ENCODE results near the gene RPS27A. TPM values are rescaled to one million over a fixed set of nuclear protein-coding genes. Genes with fewer than 3 reads are reported as not detected.
"Not testable (repeated sequence)": the region's sequence is repeated elsewhere in the genome, so short reads cannot be mapped to it uniquely, and the experiment has no call there.

RPS27A gene
- total RNA-seq (2014; rRNA removed) (1,096 and 1,330 TPM in 2 replicates), Bru-seq, nascent RNA (percentile 99 among the genes with signal in this experiment), BruChase-seq, experiment 1, labeled RNA remaining after a 6-hour chase (percentile 99 among the genes with signal in this experiment), BruChase-seq, experiment 2, labeled RNA remaining after a 2-hour chase (percentile 98 among the genes with signal in this experiment)
- long read RNA-seq, transcript RPS27A-201 (6 exons, 1,071 nt): major isoform, 758 of 935 reads
- long read RNA-seq, transcript RPS27A-203 (5 exons, 796 nt): minor isoform, 131 of 935 reads
- long read RNA-seq, partial matches to known transcripts: 20 of 935 reads
- long read RNA-seq, other reads (novel, unspliced or antisense): 25 of 935 reads

- CTCF ChIA-PET: no interaction called here
- peaks cover 71% of the 10 kb centered on the region for H3K79me2 ChIP-seq (ENCODE audit: low read length)
These were observed at the start of gene RPS27A, which contains the start of gene CLHC1 for GRCh38 chr2:55232084-55232862. Gene RPS27A (plus strand): TSS chr2:55232688. CDS start chr2:55232825, 137 bp downstream. Gene CLHC1 (minus strand): TSS chr2:55232293. CDS start chr2:55222411, 9,882 bp downstream.

GRCh38 chr2:55186837-55187236, 45.7 kb upstream of the RPS27A start:
- H3K79me2 ChIP-seq (ENCODE audit: low read length); CTCF ChIA-PET; H3K27ac ChIP-seq (ENCODE audit: low read length); DNase-seq; ATAC-seq; H3K4me3 ChIP-seq (ENCODE audit: low read length); intact Hi-C loops (cut with micrococcal nuclease); H3K4me2 ChIP-seq (ENCODE audit: low read length); H3K36me3 ChIP-seq (ENCODE audit: low read depth, low read length); H3K9me2 ChIP-seq (replicated peaks; ENCODE audit: low read length); H2AFZ ChIP-seq (ENCODE audit: low read length); H3K4me1 ChIP-seq (ENCODE audit: insufficient read depth, low read length); POLR2A ChIA-PET (ENCODE audit: unreplicated experiment); H3K9me3 ChIP-seq (ENCODE audit: low read length); BruUV-seq (replicated peaks); H3K27me3 ChIP-seq (ENCODE audit: low read length); H3F3A ChIP-seq (ENCODE audit: low read length, unreplicated experiment); H3K9ac ChIP-seq (ENCODE audit: low read length); H4K20me1 ChIP-seq (ENCODE audit: low read length): not testable (repeated sequence)

More at GRCh38 chr2:55232084-55232862, at the start of gene RPS27A, which contains the start of gene CLHC1:
- H3F3A ChIP-seq (ENCODE audit: low read length, unreplicated experiment): peaks cover 7% of the 10 kb centered on the region
- DNase-seq: peak; percentile 96
- H3K9me2 ChIP-seq (replicated peaks; ENCODE audit: low read length): no peaks in the 10 kb centered on the region
- H3K36me3 ChIP-seq (ENCODE audit: low read depth, low read length): peaks cover 43% of the 10 kb centered on the region
- ATAC-seq: peak; percentile 93
- H3K4me2 ChIP-seq (ENCODE audit: low read length): peak within 1 kb of the TSS; percentile 100
- H4K20me1 ChIP-seq (ENCODE audit: low read length): peaks cover 35% of the 10 kb centered on the region
- no peaks in the 10 kb centered on the region for H3K9me3 ChIP-seq (ENCODE audit: low read length)
- TF ChIP-seq EZH2 (IDR thresholded peaks at IDR 0.05; ENCODE audit: low read length, unreplicated experiment) (no peak), CTCF (conservative IDR thresholded peaks at IDR 0.05; ENCODE audit: low read depth, low read length) (no peak), EZH2phosphoT487 (IDR thresholded peaks at IDR 0.05; ENCODE audit: borderline replicate concordance, low read length) (no peak)
- peaks cover 25% of the 10 kb centered on the region for H3K4me1 ChIP-seq (ENCODE audit: insufficient read depth, low read length)
- POLR2A ChIA-PET (ENCODE audit: unreplicated experiment): interaction anchor here (0.6 kb wide), 3 partner anchors 36 to 345 kb away, joined by 3 to 4 read pairs (median 3); partner anchors contain the start of gene CCDC88A
- no peaks in the 10 kb centered on the region for H3K27me3 ChIP-seq (ENCODE audit: low read length)
- intact Hi-C loops (cut with micrococcal nuclease): loop anchor here (10.0 kb wide), 1 partner anchor 283 kb away; the partner anchor contains the start of gene CFAP36
- H3K9ac ChIP-seq (ENCODE audit: low read length): peak within 1 kb of the TSS; percentile 99
- H3K27ac ChIP-seq (ENCODE audit: low read length): peak within 1 kb of the TSS; percentile 85
- no TSS peak for BruUV-seq (replicated peaks)
- peak within 1 kb of the TSS; percentile 98 for H3K4me3 ChIP-seq (ENCODE audit: low read length)
- peak within 1 kb of the TSS; percentile 94 for H2AFZ ChIP-seq (ENCODE audit: low read length)

GRCh38 chr2:55191888-55192287, 40.6 kb upstream of the RPS27A start:
- H3K27me3 ChIP-seq (ENCODE audit: low read length); H3K9me3 ChIP-seq (ENCODE audit: low read length); H3K9me2 ChIP-seq (replicated peaks; ENCODE audit: low read length); H3K79me2 ChIP-seq (ENCODE audit: low read length); H4K20me1 ChIP-seq (ENCODE audit: low read length); H3K27ac ChIP-seq (ENCODE audit: low read length); H3K9ac ChIP-seq (ENCODE audit: low read length); H3K4me3 ChIP-seq (ENCODE audit: low read length); DNase-seq; intact Hi-C loops (cut with micrococcal nuclease); CTCF ChIA-PET; H3K36me3 ChIP-seq (ENCODE audit: low read depth, low read length); POLR2A ChIA-PET (ENCODE audit: unreplicated experiment); BruUV-seq (replicated peaks); ATAC-seq; H2AFZ ChIP-seq (ENCODE audit: low read length); H3F3A ChIP-seq (ENCODE audit: low read length, unreplicated experiment); H3K4me2 ChIP-seq (ENCODE audit: low read length); H3K4me1 ChIP-seq (ENCODE audit: insufficient read depth, low read length): not testable (repeated sequence)
